ENCODE results near the gene ABCE1. TPM values are rescaled to one million over a fixed set of nuclear protein-coding genes. Genes with fewer than 3 reads are reported as not detected.

ABCE1 gene
- total and polyA plus RNA-seq, 2 of the 8 experiments (the other 6 are each of a cell fraction or from before 2014, with no cell fraction given): 43.7 to 126 TPM

GRCh38 chr4:145093638-145094037 lies 4.5 kb upstream of the ABCE1 start:
- Histone ChIP-seq H3K4me2 (ENCODE audit: insufficient read depth in 1 of 2, low read depth in 2 of 2, low read length in 2 of 2) (no peak overlapping the region), H2AFZ (ENCODE audit: low read length) (no peak overlapping the region), H2BK120ac (replicated peaks; ENCODE audit: low read depth, low read length) (no peak overlapping the region), H4K8ac (ENCODE audit: extremely low read depth, insufficient read depth, low read length) (no peak overlapping the region), H3K9ac (replicated peaks in 1 of 4; ENCODE audit: extremely low read depth in 1 of 4, low read depth in 3 of 4, low read length in 3 of 4) (no peak overlapping the region), H3K27me3 (replicated peaks in 1 of 4; ENCODE audit: control insufficient read depth in 3 of 4, extremely low read depth in 1 of 4, insufficient read depth in 3 of 4, low read length in 3 of 4) (no peaks in the 10 kb centered on the region), H3K79me2 (ENCODE audit: control insufficient read depth in 1 of 2, insufficient read depth in 2 of 2, low read length in 2 of 2) (peaks cover 8 to 76% of the 10 kb centered on the region in 2 experiments), H2BK20ac (ENCODE audit: low read length) (no peak overlapping the region), H2BK15ac (ENCODE audit: low read length) (no peak overlapping the region), H4K91ac (replicated peaks; ENCODE audit: insufficient read length, low read length) (no peak overlapping the region), H3K23me2 (ENCODE audit: low read depth, low read length) (no peaks in the 10 kb centered on the region), H3K18ac (ENCODE audit: extremely low read depth, low read length) (no peak overlapping the region), H2BK5ac (ENCODE audit: low read depth, low read length) (no peak overlapping the region), H3K36me3 (ENCODE audit: control insufficient read depth in 2 of 4, insufficient read depth in 4 of 4, low read length in 3 of 4) (peaks cover 3 to 45% (median 15%) of the 10 kb centered on the region in 4 experiments), H3K79me1 (ENCODE audit: low read depth, low read length) (peaks cover 2% of the 10 kb centered on the region; the same call in 1 of the 2 replicates), H2AK5ac (ENCODE audit: low read depth, low read length) (no peak overlapping the region), H4K20me1 (replicated peaks in 1 of 2; ENCODE audit: control insufficient read depth in 1 of 2, insufficient read depth in 2 of 2, low read length in 2 of 2) (peaks cover 1 to 5% of the 10 kb centered on the region in 2 experiments), H4K5ac (ENCODE audit: insufficient read length, low read depth, low read length) (no peak overlapping the region), H2BK12ac (ENCODE audit: low read depth, low read length) (no peak overlapping the region), H3K4me3 (ENCODE audit: extremely low read depth in 1 of 4, insufficient read depth in 2 of 4, low read depth in 3 of 4, low read length in 4 of 4) (no peak overlapping the region), H3K4ac (replicated peaks; ENCODE audit: insufficient read length, low read depth, low read length) (no peak overlapping the region), H3K4me1 (replicated peaks in 1 of 4; ENCODE audit: control insufficient read depth in 3 of 4, insufficient read depth in 4 of 4, low read length in 3 of 4) (peaks cover 0 to 6% (median 1%) of the 10 kb centered on the region in 4 experiments; a peak in 2 of 7 replicates), H3K9me3 (ENCODE audit: insufficient read depth in 2 of 2, low read depth in 1 of 2, low read length in 1 of 2) (no peaks in the 10 kb centered on the region; a peak in 1 of 4 replicates), H3K14ac (ENCODE audit: insufficient read length) (no peak overlapping the region), H3K27ac (ENCODE audit: low read depth, low read length) (no peak overlapping the region), H3K56ac (replicated peaks; ENCODE audit: insufficient read length, low read depth, low read length) (no peak overlapping the region), H3K23ac (ENCODE audit: insufficient read length) (no peak overlapping the region)
- FAIRE-seq (no peak), DNase-seq (ENCODE audit: low read depth in 1 of 2, low spot score in 2 of 2) (no peak)
- TF ChIP-seq ZNF274 (IDR thresholded peaks at IDR 0.05; ENCODE audit: borderline replicate concordance, extremely low read depth, low read length): no peak
- no peak for TF ChIP-seq SP1 (IDR thresholded peaks at IDR 0.05; ENCODE audit: low read depth, low read length)
- no peak for TF ChIP-seq TBP (IDR thresholded peaks at IDR 0.05; ENCODE audit: low read depth, low read length)
- ChIA-PET POLR2A (ENCODE audit: partially characterized antibody) (interaction anchor here (1.0 kb wide), 1 partner anchor 38 kb away, joined by 4 read pairs; no protein-coding TSS in a partner anchor), CTCF (ENCODE audit: partially characterized antibody) (interaction anchor here (0.6 to 0.7 kb wide), 2 partner anchors 425 to 798 kb away, joined by 3 to 5 read pairs; no protein-coding TSS in a partner anchor)
- 93% methylated on average over 2 of the region's 2 CpGs; no CpG with 5 or more reads in 1 of the 2 experiments for WGBS, 2 experiments (ENCODE audit: extremely low coverage in 1 of 2, insufficient coverage in 1 of 2, insufficient read length in 1 of 2, insufficient replicate concordance in 2 of 2, low coverage in 1 of 2, low lambda C conversion rate in 2 of 2, missing lambda C conversion rate in 1 of 2)
